HEK293 (cell line): ENCODE data around the gene MAP2.

Experiments used
- ZNF174 ChIP-seq: fragments of 450-650 bp; formaldehyde crosslinking; IDR thresholded peaks from 2 replicates; pipeline ENCODE4 v1.5.0; 2017; ENCODE audit warnings: missing biosample characterization, mild to moderate bottlenecking, missing genetic modification characterization
- ZNF549 ChIP-seq: fragments of 450-650 bp; IDR thresholded peaks from 2 replicates; pipeline ENCODE4 v1.5.1; 2018; ENCODE audit warnings: missing biosample characterization, missing genetic modification characterization, mild to moderate bottlenecking, inconsistent platforms, moderate library complexity
- TF ChIP-seq, protein P1 (sequence below): fragments of 450-650 bp; formaldehyde crosslinking; IDR thresholded peaks from 2 replicates; pipeline ENCODE4 v1.5.1; 2016; ENCODE audit warnings: missing biosample characterization, missing genetic modification characterization
- TF ChIP-seq, protein P2 (sequence below): fragments of 450-650 bp; formaldehyde crosslinking; IDR thresholded peaks from 2 replicates; pipeline ENCODE4 v1.5.1; 2016; ENCODE audit warnings: missing biosample characterization, missing genetic modification characterization, low read depth

DNA sequence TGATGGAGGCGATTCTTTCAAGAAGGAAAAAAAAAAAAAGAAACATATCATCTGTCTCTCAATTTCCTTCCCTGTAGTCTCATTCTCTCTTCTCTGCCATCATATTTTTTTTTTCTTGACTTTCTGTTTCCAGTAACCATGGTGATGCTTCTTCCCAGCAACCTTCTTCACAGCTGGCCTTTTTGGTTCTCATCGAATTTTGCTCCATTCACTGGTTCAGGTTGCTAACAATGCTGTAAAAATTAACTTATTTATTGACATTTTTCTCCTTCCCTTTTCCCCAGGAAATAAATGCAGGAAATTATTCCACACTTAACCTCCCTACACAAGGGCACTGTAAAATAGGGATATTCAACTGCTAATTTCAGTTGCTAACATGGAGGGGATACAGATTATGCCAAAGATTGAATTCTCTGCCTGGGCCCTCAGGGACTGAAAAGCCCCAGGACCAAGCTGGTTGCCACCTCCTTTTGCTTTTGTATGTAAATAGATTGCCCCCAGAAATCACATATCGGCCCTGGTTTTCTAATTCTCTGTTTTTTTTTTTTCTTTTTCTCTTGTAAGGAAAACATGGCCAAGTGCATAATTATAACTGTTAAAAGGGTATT is 154.7 kb downstream of the MAP2 start:
- TF ChIP-seq ZNF174 (tag by site-specific recombination) (no peak), ZNF549 (tag by site-specific recombination) (no peak)
- TF ChIP-seq, protein P1, sequence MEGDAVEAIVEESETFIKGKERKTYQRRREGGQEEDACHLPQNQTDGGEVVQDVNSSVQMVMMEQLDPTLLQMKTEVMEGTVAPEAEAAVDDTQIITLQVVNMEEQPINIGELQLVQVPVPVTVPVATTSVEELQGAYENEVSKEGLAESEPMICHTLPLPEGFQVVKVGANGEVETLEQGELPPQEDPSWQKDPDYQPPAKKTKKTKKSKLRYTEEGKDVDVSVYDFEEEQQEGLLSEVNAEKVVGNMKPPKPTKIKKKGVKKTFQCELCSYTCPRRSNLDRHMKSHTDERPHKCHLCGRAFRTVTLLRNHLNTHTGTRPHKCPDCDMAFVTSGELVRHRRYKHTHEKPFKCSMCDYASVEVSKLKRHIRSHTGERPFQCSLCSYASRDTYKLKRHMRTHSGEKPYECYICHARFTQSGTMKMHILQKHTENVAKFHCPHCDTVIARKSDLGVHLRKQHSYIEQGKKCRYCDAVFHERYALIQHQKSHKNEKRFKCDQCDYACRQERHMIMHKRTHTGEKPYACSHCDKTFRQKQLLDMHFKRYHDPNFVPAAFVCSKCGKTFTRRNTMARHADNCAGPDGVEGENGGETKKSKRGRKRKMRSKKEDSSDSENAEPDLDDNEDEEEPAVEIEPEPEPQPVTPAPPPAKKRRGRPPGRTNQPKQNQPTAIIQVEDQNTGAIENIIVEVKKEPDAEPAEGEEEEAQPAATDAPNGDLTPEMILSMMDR (tag by site-specific recombination) = no peak
- TF ChIP-seq, protein P2, sequence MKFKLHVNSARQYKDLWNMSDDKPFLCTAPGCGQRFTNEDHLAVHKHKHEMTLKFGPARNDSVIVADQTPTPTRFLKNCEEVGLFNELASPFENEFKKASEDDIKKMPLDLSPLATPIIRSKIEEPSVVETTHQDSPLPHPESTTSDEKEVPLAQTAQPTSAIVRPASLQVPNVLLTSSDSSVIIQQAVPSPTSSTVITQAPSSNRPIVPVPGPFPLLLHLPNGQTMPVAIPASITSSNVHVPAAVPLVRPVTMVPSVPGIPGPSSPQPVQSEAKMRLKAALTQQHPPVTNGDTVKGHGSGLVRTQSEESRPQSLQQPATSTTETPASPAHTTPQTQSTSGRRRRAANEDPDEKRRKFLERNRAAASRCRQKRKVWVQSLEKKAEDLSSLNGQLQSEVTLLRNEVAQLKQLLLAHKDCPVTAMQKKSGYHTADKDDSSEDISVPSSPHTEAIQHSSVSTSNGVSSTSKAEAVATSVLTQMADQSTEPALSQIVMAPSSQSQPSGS (tag by site-specific recombination) = no peak
